Type B pancreatic cell (in vitro differentiated cells): ENCODE measurements around the gene RPS14. TPM values are rescaled to one million over a fixed set of nuclear protein-coding genes. Genes with fewer than 3 reads are reported as not detected.
A peak's percentile ranks its signal among the peaks of the same experiment; 100 is the strongest.
"Not testable (repeated sequence)": the region's sequence is repeated elsewhere in the genome, so short reads cannot be mapped to it uniquely, and the experiment has no call there.

Source experiments
- DNase-seq: peaks from one replicate; pipeline ENCODE4 v3.0.0; 2021; ENCODE audit warnings: mixed read lengths; ENCODE audit not compliant: unreplicated experiment; ENCODE audit errors: extremely low spot score
- H3K27ac Mint-ChIP-seq: 2 replicates; pipeline ENCODE4 v1.8.0; 2021; ENCODE audit warnings: mild to moderate bottlenecking, mixed read lengths
- H3K27me3 Mint-ChIP-seq: 2 replicates; pipeline ENCODE4 v1.8.0; 2021; ENCODE audit warnings: mixed read lengths
- H3K36me3 Mint-ChIP-seq: 2 replicates; pipeline ENCODE4 v1.8.0; 2021; ENCODE audit warnings: mixed read lengths
- H3K4me1 Mint-ChIP-seq: one replicate; pipeline ENCODE4 v1.8.0; 2021; ENCODE audit warnings: mixed read lengths; ENCODE audit not compliant: unreplicated experiment
- H3K4me3 Mint-ChIP-seq: 2 replicates; pipeline ENCODE4 v1.8.0; 2021; ENCODE audit warnings: mild to moderate bottlenecking, mixed read lengths
- H3K9me3 Mint-ChIP-seq: 2 replicates; pipeline ENCODE4 v1.8.0; 2021; ENCODE audit warnings: mixed read lengths
- CTCF ChIP-seq: fragments of 200-600 bp; sonication (generic); conservative IDR thresholded peaks from 2 replicates; pipeline ENCODE4 v1.5.0; 2021; ENCODE audit warnings: antibody characterized with exemption, mild to moderate bottlenecking
- total RNA-seq: library from RNA; stranded (reverse); gene quantifications from 2 replicates; pipeline ENCODE4 v1.2.1, GENCODE V29; 2021; ENCODE audit warnings: low replicate concordance

Gene RPS14
- total RNA-seq, 1 donor from 2014 or later = 2,469 TPM

GRCh38 chr5:150454492-150455229, 5.1 kb upstream of the RPS14 start:
- no peaks in the 10 kb centered on the region for H3K4me1 Mint-ChIP-seq

GRCh38 chr5:150454027-150454426, 4.5 kb upstream of the RPS14 start:
- H3K27me3 Mint-ChIP-seq, H3K27ac Mint-ChIP-seq, H3K36me3 Mint-ChIP-seq, H3K9me3 Mint-ChIP-seq, DNase-seq, H3K4me1 Mint-ChIP-seq, H3K4me3 Mint-ChIP-seq: not testable (repeated sequence)

More at GRCh38 chr5:150454492-150455229, 5.1 kb upstream of the RPS14 start:
- Mint-ChIP-seq H3K9me3 (no peaks in the 10 kb centered on the region), H3K36me3 (no peaks in the 10 kb centered on the region), H3K27me3 (no peaks in the 10 kb centered on the region), H3K27ac (no peak overlapping the region), H3K4me3 (no peak overlapping the region)
- TF ChIP-seq CTCF = no peak
- no peak for DNase-seq

- TF ChIP-seq CTCF = no peak
- no peaks in the 10 kb centered on the region for H3K9me3 Mint-ChIP-seq
- no peak overlapping the region for H3K27ac Mint-ChIP-seq
- H3K4me3 Mint-ChIP-seq = no peak overlapping the region
- H3K27me3 Mint-ChIP-seq = no peaks in the 10 kb centered on the region
- DNase-seq = no peak
- H3K4me1 Mint-ChIP-seq = peaks cover 9% of the 10 kb centered on the region
- H3K36me3 Mint-ChIP-seq = peaks cover 12% of the 10 kb centered on the region
Measured at GRCh38 chr5:150452914-150453313, 3.4 kb upstream of the RPS14 start.

GRCh38 chr5:150451594-150451993, 2.1 kb upstream of the RPS14 start:
- no peak overlapping the region for H3K27ac Mint-ChIP-seq
- peaks cover 25% of the 10 kb centered on the region for H3K36me3 Mint-ChIP-seq
- no peak for TF ChIP-seq CTCF
- H3K4me1 Mint-ChIP-seq = peaks cover 18% of the 10 kb centered on the region
- DNase-seq = no peak
- peak overlapping the region; percentile 23 for H3K4me3 Mint-ChIP-seq
- no peaks in the 10 kb centered on the region for H3K27me3 Mint-ChIP-seq
- H3K9me3 Mint-ChIP-seq = no peaks in the 10 kb centered on the region

GRCh38 chr5:150448952-150449516, 505 bp downstream of the RPS14 start:
- DNase-seq = no peak
- no peak for TF ChIP-seq CTCF
- H3K9me3 Mint-ChIP-seq = no peaks in the 10 kb centered on the region
- peak overlapping the region; percentile 99 for H3K27ac Mint-ChIP-seq
- H3K4me3 Mint-ChIP-seq = peak overlapping the region; percentile 98
- peaks cover 23% of the 10 kb centered on the region for H3K4me1 Mint-ChIP-seq
- no peaks in the 10 kb centered on the region for H3K27me3 Mint-ChIP-seq
- H3K36me3 Mint-ChIP-seq = peaks cover 39% of the 10 kb centered on the region

- H3K36me3 Mint-ChIP-seq = peaks cover 46% of the 10 kb centered on the region
- peaks cover 23% of the 10 kb centered on the region for H3K4me1 Mint-ChIP-seq
- no peaks in the 10 kb centered on the region for H3K9me3 Mint-ChIP-seq
- DNase-seq = no peak
- no peaks in the 10 kb centered on the region for H3K27me3 Mint-ChIP-seq
- peak overlapping the region; percentile 98 for H3K4me3 Mint-ChIP-seq
- no peak for TF ChIP-seq CTCF
- H3K27ac Mint-ChIP-seq = peak overlapping the region; percentile 99
Measured at GRCh38 chr5:150448334-150448733, 1.2 kb downstream of the RPS14 start.
